ENCODE measurements around the gene TBX19.
A peak's percentile ranks its signal among the peaks of the same experiment; 100 is the strongest.

Gene TBX19

DNA sequence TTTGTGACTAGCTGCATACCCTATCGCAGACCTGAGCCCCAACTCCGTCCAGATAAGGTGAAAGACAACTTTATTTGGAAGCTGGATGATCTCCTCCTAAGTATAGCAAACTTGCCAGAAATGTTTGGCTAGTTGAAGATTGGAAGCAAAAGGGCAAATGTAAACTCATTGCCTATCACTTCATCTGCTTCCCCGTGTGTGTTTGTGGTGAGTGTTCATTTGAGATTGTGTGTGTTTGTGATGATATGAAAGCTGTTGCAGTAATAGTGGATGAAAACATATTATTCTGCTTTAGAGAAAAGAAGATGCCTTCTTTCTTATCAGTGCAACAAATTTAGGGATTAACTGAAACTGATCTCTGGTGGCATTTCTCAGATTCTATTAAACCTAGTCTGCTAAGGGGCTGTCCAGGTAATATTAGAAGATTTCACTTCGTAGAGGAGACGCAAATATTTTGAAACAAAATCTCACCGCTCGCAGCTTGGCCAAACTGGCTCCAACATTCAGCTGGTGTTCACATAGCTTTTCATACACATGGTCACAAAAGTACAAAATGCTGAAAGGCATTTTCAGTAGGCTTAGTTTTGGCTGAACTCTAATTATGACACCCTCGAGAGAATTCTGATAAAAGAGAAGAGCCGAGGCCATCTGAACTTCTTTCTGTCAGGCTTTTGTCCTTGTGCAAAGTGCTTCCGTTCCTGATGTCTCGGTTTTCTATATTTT, 1.1 kb downstream of the TBX19 start:
- no peak for DNase-seq

DNA sequence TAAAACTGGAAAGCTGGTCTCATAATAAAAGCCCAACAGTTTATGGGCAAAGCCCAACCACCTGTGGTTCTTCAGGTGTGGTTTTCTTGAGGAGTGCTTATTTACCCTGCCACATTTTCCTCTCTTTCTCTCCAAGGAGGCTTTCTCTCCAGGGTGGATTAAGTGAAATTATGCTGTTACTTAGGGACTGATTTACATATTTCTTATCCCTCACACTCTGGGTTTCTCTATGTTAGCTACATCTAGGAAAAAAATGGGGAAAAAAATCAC, 4.8 kb downstream of the TBX19 start:
- DNase-seq = no peak

DNA sequence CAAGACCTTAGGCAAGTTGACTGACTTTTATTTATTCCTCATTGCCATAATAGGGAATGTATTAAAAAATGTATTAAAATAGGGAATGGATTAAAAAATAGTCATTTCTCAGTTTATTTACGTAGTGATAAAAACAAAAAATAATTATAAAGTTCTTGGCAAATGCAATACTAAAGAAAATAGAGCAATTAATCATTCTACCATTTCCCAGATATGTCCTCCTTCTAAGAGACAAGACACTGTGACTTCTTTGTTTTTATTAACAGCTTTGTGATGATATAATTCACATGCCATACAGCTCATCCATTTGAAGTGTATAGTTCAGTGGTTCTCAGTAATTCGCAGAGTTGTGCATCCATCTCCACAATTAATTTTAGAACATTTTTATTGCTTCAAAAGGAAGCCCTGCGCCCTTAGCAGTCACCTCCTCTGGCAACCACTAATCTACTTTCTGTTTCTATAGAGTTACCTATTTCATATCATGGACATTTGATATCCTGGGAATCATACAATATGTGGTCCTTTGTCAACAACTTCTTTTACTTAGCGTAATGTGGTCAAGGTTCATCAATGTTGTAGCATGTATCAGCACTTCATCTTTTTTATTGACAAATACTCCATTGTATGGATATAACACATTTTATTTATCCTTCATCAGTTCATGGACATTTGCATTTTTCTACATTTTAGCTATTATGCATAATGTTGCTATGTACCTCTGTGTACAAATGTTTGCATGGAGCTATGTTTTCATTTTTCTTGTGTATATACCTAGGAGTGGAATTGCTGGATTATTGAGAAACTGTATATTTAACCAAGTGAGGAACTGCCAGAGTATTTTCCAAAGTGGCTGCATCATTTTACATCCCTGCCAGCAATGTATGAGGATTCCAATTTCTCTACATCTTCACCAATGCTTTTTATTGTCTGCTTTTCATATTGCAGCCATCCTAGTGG, 5.6 kb downstream of the TBX19 start:
- no peak for DNase-seq

DNA sequence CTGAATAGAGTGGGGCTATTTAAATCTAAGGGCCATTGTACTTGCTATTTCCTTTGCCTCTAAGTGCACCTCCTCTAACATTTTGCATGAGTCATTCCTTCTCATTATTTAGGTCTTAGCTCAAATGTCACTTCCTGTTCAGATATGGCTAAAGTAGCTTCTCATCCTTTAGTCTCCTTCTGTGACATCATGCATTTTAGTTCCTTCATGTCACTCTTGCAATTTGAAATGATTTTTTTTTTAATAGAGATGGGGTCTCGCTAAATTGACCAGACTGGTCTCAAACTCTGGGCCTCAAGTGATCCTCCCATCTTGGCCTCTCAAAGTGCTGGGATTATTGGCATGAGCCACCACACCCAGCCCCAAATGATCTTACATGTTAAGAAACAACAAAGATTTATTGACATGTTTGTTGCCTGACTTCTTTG, 6.6 kb downstream of the TBX19 start:
- peak; percentile 51 for DNase-seq

DNA sequence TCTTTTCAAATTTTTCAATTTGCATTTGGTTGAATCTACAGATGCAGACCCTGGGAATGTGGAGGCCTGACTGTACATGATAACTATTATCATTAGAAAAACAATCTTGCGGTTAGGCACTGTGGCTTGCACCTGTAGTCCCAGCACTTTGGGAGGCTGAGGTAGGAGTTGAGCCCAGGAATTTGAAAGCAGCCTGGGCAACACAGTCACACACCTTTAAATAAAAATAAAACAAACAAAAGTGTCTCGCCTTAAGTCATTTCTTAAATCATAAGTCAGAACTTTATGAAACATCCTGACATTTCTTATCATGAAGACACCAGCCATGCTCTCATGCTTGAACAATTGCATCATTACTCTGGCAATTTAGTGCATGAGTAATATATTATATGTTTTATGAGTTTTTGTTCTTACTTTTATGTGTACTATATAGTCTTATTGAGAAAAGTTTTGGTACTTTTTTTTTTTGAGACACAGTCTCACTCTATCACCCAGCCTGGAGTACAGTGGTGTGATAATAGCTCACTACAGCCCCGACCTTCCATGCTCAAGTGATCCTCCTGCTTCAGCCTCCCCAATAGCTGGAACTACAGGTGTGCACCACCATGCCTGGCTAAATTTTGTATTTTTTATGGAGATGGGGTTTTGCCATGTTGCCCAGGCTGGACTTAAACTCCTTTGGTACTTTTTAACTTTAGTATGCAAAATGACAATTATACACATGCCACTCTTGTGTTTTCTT, 7.8 kb downstream of the TBX19 start:
- DNase-seq = no peak

DNA sequence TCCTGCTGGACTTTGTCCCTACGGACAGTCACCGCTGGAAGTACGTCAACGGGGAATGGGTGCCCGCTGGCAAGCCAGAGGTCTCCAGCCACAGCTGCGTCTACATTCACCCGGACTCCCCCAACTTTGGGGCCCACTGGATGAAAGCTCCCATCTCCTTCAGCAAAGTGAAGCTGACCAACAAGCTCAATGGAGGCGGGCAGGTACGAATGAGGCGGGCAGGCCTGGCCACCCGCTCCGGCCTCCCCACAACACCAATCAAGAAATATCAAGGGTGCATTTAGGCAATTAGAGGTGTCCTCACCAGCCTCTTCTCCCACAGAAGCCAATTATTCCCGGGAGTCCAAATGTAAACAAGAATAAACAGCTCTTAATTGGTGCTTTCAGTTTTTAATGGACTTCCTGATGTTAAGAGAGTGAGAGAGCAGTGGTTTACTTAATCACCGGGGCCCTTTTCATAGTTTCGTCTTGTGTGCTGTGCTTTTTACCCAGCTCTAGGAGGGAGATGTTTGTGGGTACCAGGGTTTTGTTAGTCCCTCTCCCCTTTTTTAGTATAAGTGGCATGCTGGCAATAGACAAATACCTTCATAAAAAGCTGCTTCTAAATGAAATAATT, 10.7 kb downstream of the TBX19 start:
- DNase-seq = no peak

DNA sequence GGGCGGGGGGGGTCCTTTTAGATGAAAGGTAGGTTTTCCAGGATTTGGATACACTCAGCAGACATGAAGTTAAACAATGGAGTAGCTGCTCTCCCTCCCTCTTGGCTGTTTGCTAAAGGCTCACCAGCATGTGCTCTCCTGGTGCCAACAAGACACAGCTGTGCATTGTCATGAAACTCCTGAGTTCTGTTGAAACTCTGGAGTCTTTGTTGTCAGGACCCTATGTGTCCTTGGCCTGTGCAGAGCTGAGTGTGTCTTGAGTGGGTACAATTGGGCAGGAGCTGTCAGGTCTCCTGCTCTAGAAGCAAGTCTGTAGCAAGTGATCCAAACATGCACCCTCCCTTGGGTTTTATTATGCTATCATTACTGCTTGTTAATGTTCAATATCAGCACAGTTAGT, 12.7 kb downstream of the TBX19 start:
- no peak for DNase-seq

DNA sequence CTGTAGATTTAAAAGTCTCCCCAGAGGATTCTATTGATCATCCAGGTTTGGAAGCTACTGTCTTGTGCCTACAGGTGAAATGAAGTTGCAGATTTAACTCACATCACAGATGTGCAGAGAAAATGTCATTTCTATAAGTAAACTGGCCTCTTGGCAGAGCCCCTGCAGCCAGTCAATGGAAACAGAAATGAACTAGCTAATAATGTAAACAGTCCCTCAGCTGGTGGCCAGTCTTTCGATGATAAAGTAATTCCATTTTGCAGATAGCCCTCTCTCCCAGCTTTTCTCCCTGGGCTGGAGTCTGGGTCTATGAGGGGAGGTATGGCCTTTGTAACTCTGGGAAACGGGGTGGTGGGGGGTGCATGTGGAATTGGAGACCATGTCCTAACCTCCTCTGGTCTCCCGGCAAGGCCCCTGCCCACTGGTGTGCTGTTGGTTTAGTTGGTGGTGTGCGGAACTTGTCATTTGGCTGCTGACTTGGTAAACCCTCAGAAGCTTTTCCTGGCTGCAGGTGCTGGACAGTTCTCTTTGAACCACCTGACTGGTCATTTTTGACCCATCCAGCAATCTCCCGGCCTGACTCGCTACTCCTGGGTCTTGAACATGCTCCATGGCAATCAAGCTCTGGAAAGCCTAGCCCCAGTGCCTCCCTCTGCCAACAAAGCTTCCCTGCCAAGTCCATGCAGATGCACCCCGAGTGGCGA, 14.9 kb downstream of the TBX19 start:
- DNase-seq = no peak

DNA sequence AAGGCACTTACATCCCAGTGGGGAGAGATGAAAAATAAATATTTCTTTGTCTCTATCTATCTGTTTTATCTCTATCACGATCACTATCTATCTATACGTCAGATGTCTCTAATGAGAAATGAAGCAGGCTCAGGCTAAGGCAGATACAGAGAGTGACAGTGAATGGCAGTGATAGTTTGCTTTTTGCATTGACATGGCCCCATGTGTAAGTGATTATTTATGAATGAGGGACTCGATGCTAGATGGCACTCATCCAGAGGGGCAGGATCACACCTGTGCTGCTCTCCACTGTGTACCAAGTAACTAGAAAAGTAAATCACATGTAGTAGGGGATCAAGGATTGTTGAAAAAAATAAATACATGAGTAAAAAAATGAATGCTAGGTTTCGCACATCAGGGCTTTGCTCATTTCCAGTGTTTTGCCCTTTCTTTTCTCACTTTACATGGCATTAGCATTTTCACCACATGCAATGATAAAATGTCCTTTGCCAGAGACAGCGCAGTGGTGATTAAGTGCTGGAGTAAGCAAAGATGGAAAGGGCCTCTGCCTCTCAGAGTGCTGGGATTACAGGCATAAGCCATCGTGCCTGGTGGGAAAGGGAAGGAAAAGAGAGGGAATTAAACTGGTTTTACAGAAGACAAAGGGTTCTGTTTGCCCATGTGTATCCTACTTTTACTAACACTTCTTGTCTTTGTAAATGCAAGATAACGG, 16.5 kb downstream of the TBX19 start:
- no peak for DNase-seq

DNA sequence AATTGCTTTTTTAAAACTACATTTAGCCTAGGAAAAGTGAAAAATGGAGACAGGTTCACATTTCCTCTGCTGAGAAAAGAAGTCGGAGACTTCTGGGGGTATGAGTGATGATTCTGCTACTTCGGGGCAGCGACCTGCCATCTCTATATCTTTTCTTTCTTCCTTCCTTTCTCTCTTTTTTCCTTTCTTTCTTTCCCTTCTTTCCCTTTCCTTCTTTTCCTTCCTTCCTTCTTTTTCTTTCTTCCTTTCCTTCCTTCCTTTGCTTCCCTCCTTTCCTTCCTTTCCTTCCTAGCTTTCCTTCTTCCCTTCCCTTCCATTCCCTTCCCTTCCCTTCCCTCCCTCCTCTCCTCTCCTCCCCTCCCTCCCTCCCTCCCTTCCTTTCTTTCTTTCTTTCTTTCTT, 17.8 kb downstream of the TBX19 start:
- DNase-seq = no peak

DNA sequence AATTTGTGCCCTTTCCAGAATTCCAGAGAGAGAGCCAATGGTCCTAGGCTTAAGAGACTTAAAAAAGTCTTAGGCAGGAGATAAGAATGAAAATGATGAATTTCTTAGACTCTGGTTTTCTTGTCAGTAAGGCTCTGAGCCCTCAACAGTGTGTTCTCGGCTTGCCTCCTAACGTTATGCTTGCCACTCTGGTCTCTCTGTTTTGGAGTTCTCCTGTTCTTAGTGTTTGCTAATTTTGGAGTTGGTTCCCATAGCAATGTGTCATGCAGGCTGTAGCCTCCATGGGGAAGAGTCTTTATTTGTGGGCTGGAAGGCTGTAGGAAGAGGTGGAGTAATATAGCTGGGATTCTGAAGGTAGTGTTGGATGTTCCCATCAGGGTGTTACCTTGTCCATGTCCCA, 19.9 kb downstream of the TBX19 start:
- no peak for DNase-seq

DNA sequence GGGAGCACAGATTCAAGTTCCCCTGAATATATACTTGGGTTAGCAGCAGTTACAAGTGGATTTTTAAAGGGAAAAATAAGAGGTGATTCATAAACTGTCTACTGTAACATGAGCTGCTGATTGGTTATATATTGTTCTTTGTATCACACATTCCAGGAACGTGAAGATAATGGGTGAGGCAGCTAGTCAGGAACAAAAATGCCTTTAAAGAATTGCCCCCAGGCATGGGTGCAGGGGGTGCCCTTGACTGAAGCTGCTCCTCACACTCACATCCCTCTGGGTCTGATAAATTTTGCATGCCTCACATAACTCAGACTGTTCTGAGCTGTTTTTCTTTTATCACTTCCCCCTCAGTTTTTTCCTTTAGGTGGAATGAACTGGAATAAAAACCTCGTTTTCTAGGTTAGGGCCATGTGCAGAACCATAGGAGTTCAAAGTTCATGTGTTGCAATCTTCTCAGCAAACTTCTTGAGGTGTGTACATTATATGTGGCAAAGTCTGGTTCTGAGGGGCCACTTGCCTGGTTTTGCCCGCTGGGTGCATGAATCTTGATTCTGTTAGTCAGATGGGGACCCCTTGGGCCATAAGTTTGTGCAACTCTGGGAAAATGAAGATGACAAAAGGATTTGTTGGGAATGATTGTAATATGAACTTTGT, 21.1 kb downstream of the TBX19 start:
- no peak for DNase-seq

DNA sequence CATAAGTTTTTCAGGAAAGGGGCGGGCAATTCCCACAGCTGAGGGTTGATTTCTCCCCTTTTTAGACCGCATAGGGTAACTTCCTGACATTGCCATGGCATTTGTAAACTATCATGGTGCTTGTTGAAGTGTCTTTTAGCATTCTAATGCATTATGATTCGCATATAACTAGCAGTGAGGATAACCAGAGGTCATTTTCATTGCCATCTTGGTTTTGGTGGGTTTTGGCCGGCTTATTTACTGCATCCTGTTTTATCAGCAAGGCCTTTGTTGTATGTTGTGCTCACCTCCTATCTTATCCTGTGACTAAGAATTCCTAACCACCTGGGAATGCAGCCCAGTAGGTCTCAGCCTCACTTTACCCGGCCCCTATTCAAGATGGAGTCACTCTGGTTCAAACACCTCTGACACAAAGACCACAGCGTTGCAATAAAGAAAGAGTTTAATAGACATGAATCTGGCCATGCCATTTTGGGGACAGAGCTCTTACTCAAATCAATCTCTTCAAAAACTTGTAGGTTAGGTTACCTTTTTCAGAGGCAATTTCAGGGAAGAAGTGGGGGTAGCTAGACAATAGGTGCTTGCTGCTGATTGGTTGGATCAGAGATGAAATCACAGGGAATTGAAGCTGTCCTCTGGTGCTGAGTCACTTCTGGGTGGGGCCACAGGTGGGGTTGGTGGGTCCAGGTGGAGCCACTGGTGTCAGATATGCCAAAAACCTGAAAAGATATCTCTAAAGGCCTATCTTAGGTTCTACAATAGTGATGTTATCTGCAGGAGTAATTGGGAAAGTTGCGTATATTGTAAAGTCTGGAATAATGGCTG, 23.3 kb downstream of the TBX19 start:
- no peak for DNase-seq

DNA sequence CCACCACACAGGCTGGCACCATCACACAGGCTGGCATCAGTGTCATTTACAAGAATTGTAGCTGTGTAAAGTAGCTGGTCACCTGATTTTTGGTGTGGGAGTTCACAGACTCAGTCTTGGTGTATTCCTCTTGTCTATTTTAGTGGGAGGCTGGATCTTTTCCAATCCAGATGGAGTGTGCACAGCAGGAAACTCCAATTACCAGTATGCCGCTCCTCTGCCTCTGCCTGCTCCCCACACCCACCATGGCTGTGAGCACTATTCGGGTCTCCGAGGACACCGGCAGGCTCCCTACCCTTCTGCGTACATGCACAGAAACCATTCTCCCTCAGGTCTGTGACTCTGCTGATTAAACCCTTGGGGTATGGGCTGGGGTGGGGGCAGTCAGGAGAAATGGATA, 24.2 kb downstream of the TBX19 start:
- DNase-seq = no peak

DNA sequence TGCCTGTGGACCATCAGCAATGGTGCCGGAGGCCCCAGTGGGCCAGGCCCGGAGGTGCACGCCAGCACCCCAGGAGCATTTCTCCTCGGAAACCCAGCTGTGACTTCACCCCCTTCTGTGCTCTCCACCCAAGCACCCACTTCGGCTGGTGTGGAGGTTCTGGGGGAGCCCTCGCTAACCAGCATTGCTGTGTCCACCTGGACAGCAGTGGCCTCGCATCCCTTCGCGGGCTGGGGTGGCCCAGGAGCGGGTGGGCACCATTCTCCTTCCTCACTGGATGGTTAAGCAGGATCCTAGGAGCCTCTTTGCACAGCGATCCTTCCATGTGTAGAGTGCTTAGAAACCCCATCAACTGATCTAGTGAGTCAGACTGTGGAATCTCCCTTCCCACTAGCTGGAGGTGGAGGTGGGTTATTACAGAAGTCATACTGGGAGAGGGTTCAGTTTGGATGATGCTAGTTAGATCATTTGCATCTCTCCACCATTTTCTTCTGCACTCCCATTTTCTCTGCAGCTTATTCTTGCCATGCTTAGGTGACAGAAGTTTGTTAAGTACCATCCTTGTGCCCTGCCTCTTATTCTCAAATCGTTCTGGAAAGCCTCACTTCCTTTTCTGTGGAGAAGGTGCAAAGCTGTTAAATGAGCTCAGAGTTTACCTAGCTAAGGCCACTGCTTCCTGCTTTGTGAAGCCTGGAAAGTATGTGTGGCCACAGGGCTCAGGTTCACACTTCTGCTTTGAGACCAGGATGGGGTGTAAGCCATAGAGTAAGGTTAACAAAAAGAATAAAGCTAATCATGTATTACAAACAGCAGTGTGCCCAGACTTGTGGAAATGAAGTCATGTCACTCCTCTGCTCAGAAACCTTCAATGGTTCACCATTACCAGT, 32.3 kb downstream of the TBX19 start:
- peak; percentile 43 for DNase-seq

DNA sequence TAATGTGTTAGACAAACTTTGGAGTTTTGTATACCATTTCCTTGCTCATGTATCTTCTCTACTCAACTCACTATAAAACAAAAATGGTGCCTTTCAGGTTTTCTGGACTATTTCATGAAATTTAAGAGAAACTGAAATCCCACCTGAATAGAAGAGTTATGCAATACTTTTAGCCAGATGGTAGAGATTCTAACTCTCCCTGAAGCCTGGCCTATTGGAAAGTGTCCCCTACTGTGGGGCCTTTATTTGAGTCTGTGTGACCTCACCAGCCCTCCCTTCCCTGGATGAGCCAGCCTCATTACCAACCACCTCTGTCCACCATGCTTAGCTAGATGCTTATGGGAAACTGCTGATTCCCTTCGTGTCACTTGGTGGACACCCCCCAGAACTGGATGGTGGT, 35.5 kb downstream of the TBX19 start:
- no peak for DNase-seq

DNA sequence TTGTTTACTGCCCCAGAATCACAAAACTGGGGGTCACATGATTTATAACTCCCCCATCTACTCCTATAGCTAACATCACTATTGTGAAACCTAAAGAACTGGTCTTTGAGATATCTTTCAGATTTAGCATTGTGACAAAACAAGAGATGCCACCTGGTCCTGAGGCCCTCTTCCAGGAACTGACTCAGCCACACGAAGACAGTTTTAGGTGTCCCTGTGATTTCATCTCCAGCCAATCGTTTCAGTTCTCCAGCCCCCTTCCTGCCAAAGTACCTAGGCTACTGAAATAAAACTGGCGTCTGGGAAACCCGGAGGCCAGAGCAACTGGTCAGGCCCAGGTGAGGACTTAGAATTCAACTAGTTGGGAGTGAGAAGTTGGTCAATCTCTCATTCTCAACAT, 36.6 kb downstream of the TBX19 start:
- DNase-seq = peak; percentile 14

DNA sequence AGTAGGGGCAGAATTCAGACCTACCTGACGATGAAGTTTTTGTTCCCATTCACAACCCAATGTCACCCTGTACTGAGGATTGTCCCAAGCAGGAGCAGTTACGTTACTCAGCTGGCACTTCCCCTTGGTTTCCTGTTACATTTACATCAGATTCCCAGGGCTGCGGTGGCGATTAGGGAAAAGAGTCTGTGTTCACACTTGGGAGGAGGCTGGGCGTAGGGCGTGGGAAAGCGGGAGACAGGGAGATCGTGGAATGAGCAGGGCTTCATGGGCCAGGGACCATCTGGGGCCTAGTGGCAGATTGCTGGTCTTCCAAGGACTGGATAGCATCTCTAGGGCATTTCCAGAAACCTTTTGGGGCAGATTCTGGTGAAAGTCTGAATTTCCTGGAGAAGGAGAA, 39.0 kb downstream of the TBX19 start:
- no peak for DNase-seq

DNA sequence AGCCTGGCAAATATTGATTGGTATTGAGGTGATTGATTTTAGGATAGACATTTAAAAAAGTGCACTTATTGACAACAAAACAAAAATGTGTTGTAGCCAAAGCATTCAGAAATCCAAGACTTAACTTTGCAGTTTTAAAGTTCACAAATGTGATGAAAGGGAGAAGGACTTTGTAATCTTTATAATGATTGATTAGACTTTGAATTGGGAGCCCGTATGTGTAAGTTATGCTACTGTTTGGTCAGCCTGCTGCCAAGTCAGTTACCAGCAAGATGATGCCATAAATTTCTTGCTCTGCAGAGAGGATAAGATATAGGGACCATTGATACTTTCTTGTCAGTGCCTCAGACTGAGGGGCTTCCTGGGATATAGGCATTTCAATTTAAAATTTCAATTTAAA, 39.5 kb downstream of the TBX19 start:
- no peak for DNase-seq

All from activated CD4-positive, alpha-beta T cell treated with anti-CD3 and anti-CD28 coated beads, Interleukin-10, Interleukin-2, amounts not matched to agents 100 ng/mL and 50 ng/mL, durations not matched to agents 16 hours and 8 hours (primary cell).